Vagina (tissue), 2 donors: ENCODE data around the gene EIPR1.

Experiments used
- POLR2A ChIP-seq, 2 donors: fragments of 450-650 bp; IDR thresholded peaks; one replicate each; pipeline ENCODE4 v1.6.1; 2017; ENCODE audit warnings: antibody characterized with exemption in 2 of 2, mild to moderate bottlenecking in 2 of 2, moderate library complexity in 2 of 2
- TF ChIP-seq, protein P1 (sequence below), 3 experiments: fragments of 450-650 bp in 2 of 3; fragments of 200-600 bp in 1 of 3; sonication (generic) in 1 of 3; IDR thresholded peaks; one replicate each; pipeline ENCODE4 v1.5.1; 2017 to 2019; ENCODE audit warnings: antibody characterized with exemption in 3 of 3, mild to moderate bottlenecking in 2 of 3, moderate library complexity in 2 of 3

GRCh38 chr2:3145471-3146021 lies 232.1 kb downstream of the EIPR1 start:
- TF ChIP-seq, protein P1, sequence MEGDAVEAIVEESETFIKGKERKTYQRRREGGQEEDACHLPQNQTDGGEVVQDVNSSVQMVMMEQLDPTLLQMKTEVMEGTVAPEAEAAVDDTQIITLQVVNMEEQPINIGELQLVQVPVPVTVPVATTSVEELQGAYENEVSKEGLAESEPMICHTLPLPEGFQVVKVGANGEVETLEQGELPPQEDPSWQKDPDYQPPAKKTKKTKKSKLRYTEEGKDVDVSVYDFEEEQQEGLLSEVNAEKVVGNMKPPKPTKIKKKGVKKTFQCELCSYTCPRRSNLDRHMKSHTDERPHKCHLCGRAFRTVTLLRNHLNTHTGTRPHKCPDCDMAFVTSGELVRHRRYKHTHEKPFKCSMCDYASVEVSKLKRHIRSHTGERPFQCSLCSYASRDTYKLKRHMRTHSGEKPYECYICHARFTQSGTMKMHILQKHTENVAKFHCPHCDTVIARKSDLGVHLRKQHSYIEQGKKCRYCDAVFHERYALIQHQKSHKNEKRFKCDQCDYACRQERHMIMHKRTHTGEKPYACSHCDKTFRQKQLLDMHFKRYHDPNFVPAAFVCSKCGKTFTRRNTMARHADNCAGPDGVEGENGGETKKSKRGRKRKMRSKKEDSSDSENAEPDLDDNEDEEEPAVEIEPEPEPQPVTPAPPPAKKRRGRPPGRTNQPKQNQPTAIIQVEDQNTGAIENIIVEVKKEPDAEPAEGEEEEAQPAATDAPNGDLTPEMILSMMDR (IDR thresholded peaks at IDR 0.05), result no peak
- no peak for TF ChIP-seq POLR2A (IDR thresholded peaks at IDR 0.05)
